Activated CD4-positive, alpha-beta T cell treated with anti-CD3 and anti-CD28 coated beads, Interleukin-2, amount 10 ng/mL, durations not matched to agents 24 days and 14 days (primary cell): Measurements from ENCODE around the gene NAGK. TPM values are rescaled to one million over a fixed set of nuclear protein-coding genes. Genes with fewer than 3 reads are reported as not detected.

Source experiments
- DNase-seq: peaks from one replicate; pipeline ENCODE4 v3.0.0; 2022
- H3K27ac Mint-ChIP-seq: one replicate; pipeline ENCODE4 v1.8.0; 2022; ENCODE audit warnings: mild to moderate bottlenecking, mixed read lengths
- H3K27me3 Mint-ChIP-seq: one replicate; pipeline ENCODE4 v1.8.0; 2022; ENCODE audit warnings: mixed read lengths
- H3K36me3 Mint-ChIP-seq: one replicate; pipeline ENCODE4 v1.8.0; 2022; ENCODE audit warnings: low read depth, mild to moderate bottlenecking, mixed read lengths
- H3K4me1 Mint-ChIP-seq: one replicate; pipeline ENCODE4 v1.8.0; 2021; ENCODE audit warnings: mixed read lengths
- H3K4me3 Mint-ChIP-seq: one replicate; pipeline ENCODE4 v1.8.0; 2022; ENCODE audit warnings: mild to moderate bottlenecking, moderate library complexity, mixed read lengths
- H3K9me3 Mint-ChIP-seq: one replicate; pipeline ENCODE4 v1.8.0; 2021; ENCODE audit warnings: mixed read lengths
- intact Hi-C: fragments of 100-400 bp; cut with micrococcal nuclease; formaldehyde crosslinking; loops from one replicate; pipeline ENCODE4 v1.15.1; 2023
- total RNA-seq: library from RNA; stranded (reverse); gene quantifications from 2 replicates; pipeline ENCODE4 v1.2.3, GENCODE V29; 2022

Gene NAGK
- total RNA-seq, 1 donor from 2014 or later = 67.1 TPM

GRCh38 chr2:71060871-71061270 is 7.6 kb upstream of the NAGK start:
- no peak overlapping the region for H3K4me3 Mint-ChIP-seq
- no peak overlapping the region for H3K27ac Mint-ChIP-seq
- H3K27me3 Mint-ChIP-seq = peaks cover 13% of the 10 kb centered on the region
- no peaks in the 10 kb centered on the region for H3K36me3 Mint-ChIP-seq
- intact Hi-C loops = no loop called here
- no peak for DNase-seq
- no peaks in the 10 kb centered on the region for H3K4me1 Mint-ChIP-seq
- no peaks in the 10 kb centered on the region for H3K9me3 Mint-ChIP-seq

DNA sequence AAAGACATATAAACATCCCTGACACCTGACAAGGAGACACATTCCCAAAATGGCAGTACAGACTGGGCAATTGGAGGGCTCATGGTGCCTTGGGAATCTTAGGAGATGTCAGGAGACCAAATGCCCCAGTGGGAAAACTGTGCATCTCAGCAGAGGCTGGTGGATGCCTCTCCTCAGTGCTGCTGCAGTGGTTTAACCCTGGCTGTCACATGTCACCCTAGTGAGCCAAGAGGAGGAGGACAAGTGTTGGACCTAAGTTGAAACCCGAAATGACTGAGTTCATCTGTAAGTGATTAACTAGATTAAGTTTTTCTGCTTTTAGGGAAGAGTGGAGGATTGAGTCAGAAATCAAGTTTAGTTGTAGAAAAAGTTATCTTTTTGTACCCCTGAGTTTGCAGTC is 5.2 kb upstream of the NAGK start:
- peaks cover 13% of the 10 kb centered on the region for H3K27me3 Mint-ChIP-seq
- intact Hi-C loops = no loop called here
- DNase-seq = no peak
- H3K9me3 Mint-ChIP-seq = no peaks in the 10 kb centered on the region
- H3K4me3 Mint-ChIP-seq = no peak overlapping the region
- no peak overlapping the region for H3K27ac Mint-ChIP-seq
- H3K4me1 Mint-ChIP-seq = peaks cover 8% of the 10 kb centered on the region
- H3K36me3 Mint-ChIP-seq = peaks cover 2% of the 10 kb centered on the region

GRCh38 chr2:71064110-71064611 is 4.3 kb upstream of the NAGK start:
- no peak overlapping the region for H3K4me3 Mint-ChIP-seq
- no peak overlapping the region for H3K27ac Mint-ChIP-seq
- intact Hi-C loops = no loop called here
- H3K9me3 Mint-ChIP-seq = no peaks in the 10 kb centered on the region
- H3K27me3 Mint-ChIP-seq = peaks cover 13% of the 10 kb centered on the region
- peaks cover 13% of the 10 kb centered on the region for H3K4me1 Mint-ChIP-seq
- peaks cover 2% of the 10 kb centered on the region for H3K36me3 Mint-ChIP-seq
- DNase-seq = no peak

- H3K36me3 Mint-ChIP-seq = peaks cover 4% of the 10 kb centered on the region
- H3K4me1 Mint-ChIP-seq = peaks cover 22% of the 10 kb centered on the region
- intact Hi-C loops = no loop called here
- no peak overlapping the region for H3K27ac Mint-ChIP-seq
- no peak for DNase-seq
- peaks cover 13% of the 10 kb centered on the region for H3K27me3 Mint-ChIP-seq
- no peak overlapping the region for H3K4me3 Mint-ChIP-seq
- H3K9me3 Mint-ChIP-seq = no peaks in the 10 kb centered on the region
Observed at GRCh38 chr2:71064754-71065621, 3.5 kb upstream of the NAGK start.

GRCh38 chr2:71066856-71067255 is 1.6 kb upstream of the NAGK start:
- Mint-ChIP-seq H3K9me3 (no peaks in the 10 kb centered on the region), H3K27me3 (peaks cover 4% of the 10 kb centered on the region), H3K4me1 (peaks cover 40% of the 10 kb centered on the region), H3K4me3 (peak overlapping the region; percentile 35), H3K27ac (no peak overlapping the region), H3K36me3 (peaks cover 6% of the 10 kb centered on the region)
- DNase-seq = no peak
- intact Hi-C loops = no loop called here

- Mint-ChIP-seq H3K27ac (peak overlapping the region; percentile 96), H3K9me3 (no peaks in the 10 kb centered on the region), H3K4me1 (peaks cover 47% of the 10 kb centered on the region), H3K27me3 (peaks cover 3% of the 10 kb centered on the region), H3K4me3 (peak overlapping the region; percentile 92), H3K36me3 (peaks cover 10% of the 10 kb centered on the region)
- DNase-seq = no peak
- intact Hi-C loops = loop anchor here (1.0 to 2.0 kb wide), 5 partner anchors 15 to 264 kb away; partner anchors contain the start of genes MCEE, MPHOSPH10, PAIP2B and TEX261
Observed at GRCh38 chr2:71067567-71068217, 756 bp upstream of the NAGK start.

GRCh38 chr2:71069376-71069775 is 928 bp downstream of the NAGK start:
- Mint-ChIP-seq H3K36me3 (peaks cover 21% of the 10 kb centered on the region), H3K4me3 (peak overlapping the region; percentile 92), H3K27me3 (no peaks in the 10 kb centered on the region), H3K27ac (peak overlapping the region; percentile 96), H3K4me1 (peaks cover 59% of the 10 kb centered on the region), H3K9me3 (no peaks in the 10 kb centered on the region)
- no peak for DNase-seq
- intact Hi-C loops = loop anchor here (2.0 kb wide), 2 partner anchors 13 to 75 kb away; partner anchors contain the start of gene TEX261

- H3K27ac Mint-ChIP-seq = no peak overlapping the region
- H3K9me3 Mint-ChIP-seq = no peaks in the 10 kb centered on the region
- DNase-seq = no peak
- H3K27me3 Mint-ChIP-seq = no peaks in the 10 kb centered on the region
- intact Hi-C loops = no loop called here
- H3K4me3 Mint-ChIP-seq = peak overlapping the region; percentile 88
- peaks cover 25% of the 10 kb centered on the region for H3K36me3 Mint-ChIP-seq
- peaks cover 59% of the 10 kb centered on the region for H3K4me1 Mint-ChIP-seq
Observed at GRCh38 chr2:71070294-71071093, 2.0 kb downstream of the NAGK start.

DNA sequence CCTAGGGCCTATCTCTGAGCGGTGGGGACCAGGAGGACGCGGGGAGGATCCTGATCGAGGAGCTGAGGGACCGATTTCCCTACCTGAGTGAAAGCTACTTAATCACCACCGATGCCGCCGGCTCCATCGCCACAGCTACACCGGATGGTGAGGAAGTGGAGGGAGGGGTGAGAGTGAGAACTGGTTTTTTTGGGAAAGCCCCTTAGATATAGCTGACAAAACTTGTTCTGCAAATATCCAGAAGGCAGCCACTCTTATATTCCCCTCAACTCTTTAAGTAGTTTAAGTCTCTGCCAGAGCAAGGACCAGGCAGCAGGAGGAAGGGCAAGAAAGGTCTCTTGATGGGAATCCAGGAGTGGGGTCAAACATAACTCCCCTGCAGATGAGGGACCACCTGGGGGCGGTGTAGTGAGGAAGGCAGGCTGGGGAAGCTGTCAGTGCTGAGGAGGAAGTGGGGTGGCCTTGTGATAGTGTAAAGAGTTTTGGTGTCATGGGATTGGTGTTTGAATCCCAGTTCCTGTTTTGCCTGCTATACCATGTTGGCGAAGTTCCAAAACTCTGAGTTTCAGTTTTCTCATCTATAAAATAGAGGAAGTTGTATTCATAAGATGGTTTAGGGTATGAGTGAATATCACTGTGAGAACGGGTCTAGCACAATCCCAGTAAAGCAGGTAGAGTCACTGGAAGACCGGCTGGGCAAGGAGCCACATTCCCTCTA is 3.4 kb downstream of the NAGK start:
- Mint-ChIP-seq H3K27me3 (no peaks in the 10 kb centered on the region), H3K27ac (peak overlapping the region; percentile 94), H3K4me3 (peak overlapping the region; percentile 88), H3K4me1 (peaks cover 57% of the 10 kb centered on the region), H3K36me3 (peaks cover 30% of the 10 kb centered on the region), H3K9me3 (no peaks in the 10 kb centered on the region)
- intact Hi-C loops = no loop called here
- peak; percentile 87 for DNase-seq

DNA sequence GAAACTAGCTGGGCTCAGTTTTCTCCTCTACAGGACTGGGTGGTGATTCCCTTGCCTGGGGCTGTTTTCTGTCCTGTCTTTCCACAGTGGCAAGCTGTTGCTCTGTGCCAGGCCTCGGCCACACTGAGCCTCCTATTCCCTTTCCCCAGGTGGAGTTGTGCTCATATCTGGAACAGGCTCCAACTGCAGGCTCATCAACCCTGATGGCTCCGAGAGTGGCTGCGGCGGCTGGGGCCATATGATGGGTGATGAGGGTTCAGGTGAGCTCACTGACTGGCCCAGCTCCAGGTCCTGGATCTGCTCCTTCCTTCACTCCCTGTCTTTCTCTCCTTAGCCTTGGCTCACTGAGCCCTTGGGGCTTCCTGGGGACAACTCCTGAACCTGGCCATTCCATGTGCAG is 4.0 kb downstream of the NAGK start:
- no peak for DNase-seq
- peak overlapping the region; percentile 94 for H3K27ac Mint-ChIP-seq
- intact Hi-C loops = no loop called here
- H3K27me3 Mint-ChIP-seq = no peaks in the 10 kb centered on the region
- H3K4me1 Mint-ChIP-seq = peaks cover 57% of the 10 kb centered on the region
- peak overlapping the region; percentile 88 for H3K4me3 Mint-ChIP-seq
- no peaks in the 10 kb centered on the region for H3K9me3 Mint-ChIP-seq
- H3K36me3 Mint-ChIP-seq = peaks cover 35% of the 10 kb centered on the region

DNA sequence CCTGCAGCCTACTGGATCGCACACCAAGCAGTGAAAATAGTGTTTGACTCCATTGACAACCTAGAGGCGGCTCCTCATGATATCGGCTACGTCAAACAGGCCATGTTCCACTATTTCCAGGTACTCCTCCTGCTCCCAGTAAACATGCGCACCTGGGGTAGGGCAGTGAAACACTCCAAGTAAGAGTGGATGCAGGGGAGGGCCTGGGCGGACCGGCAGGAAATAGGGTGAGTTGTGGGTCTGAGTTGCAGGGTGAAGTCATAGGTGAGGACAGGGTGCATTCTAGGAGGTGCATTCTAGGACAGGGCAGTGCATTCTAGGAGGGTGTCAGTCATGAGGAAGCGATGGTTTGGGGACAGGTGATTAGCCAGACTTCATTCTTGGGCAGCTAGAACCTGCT is 5.0 kb downstream of the NAGK start:
- peak overlapping the region; percentile 39 for H3K4me3 Mint-ChIP-seq
- H3K4me1 Mint-ChIP-seq = peaks cover 49% of the 10 kb centered on the region
- no peak for DNase-seq
- no peaks in the 10 kb centered on the region for H3K9me3 Mint-ChIP-seq
- peak overlapping the region; percentile 12 for H3K27ac Mint-ChIP-seq
- peaks cover 35% of the 10 kb centered on the region for H3K36me3 Mint-ChIP-seq
- intact Hi-C loops = no loop called here
- no peaks in the 10 kb centered on the region for H3K27me3 Mint-ChIP-seq

- H3K9me3 Mint-ChIP-seq = no peaks in the 10 kb centered on the region
- no peak overlapping the region for H3K4me3 Mint-ChIP-seq
- peaks cover 40% of the 10 kb centered on the region for H3K36me3 Mint-ChIP-seq
- intact Hi-C loops = no loop called here
- no peak overlapping the region for H3K27ac Mint-ChIP-seq
- no peaks in the 10 kb centered on the region for H3K27me3 Mint-ChIP-seq
- H3K4me1 Mint-ChIP-seq = peaks cover 38% of the 10 kb centered on the region
- DNase-seq = no peak
Observed at GRCh38 chr2:71074893-71075395, 6.5 kb downstream of the NAGK start.

DNA sequence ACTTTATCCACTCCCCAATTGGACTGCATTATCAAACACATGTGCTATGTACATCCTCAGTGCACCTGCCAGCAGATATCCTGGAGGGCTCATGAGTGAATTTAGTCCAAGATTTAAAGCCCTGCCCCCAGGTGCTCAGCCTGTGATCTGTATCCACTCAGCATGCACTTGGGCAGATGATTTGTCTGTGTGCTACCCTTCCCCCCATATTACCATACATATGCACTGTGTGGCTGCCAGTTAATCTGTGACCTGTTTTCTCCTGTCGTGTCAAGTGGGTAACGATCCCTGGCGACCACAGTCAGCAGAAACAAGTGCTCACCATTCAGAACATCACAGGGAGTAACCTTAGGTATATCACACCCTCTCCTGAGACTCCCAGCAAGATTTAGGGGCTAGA is 10.2 kb downstream of the NAGK start:
- no peak overlapping the region for H3K4me3 Mint-ChIP-seq

More for the DNA sequence above, 10.2 kb downstream of the NAGK start:
- no peaks in the 10 kb centered on the region for H3K27me3 Mint-ChIP-seq
- H3K36me3 Mint-ChIP-seq = peaks cover 30% of the 10 kb centered on the region
- intact Hi-C loops = no loop called here
- no peaks in the 10 kb centered on the region for H3K9me3 Mint-ChIP-seq
- DNase-seq = no peak
- no peak overlapping the region for H3K27ac Mint-ChIP-seq
- peaks cover 12% of the 10 kb centered on the region for H3K4me1 Mint-ChIP-seq
